GM12865 (cell line): ENCODE data around the gene GADD45A.

Experiments
- DNase-seq: peaks from one replicate; pipeline ENCODE4 v3.0.0; 2010; ENCODE audit warnings: low read depth
- H3K4me3 ChIP-seq: 2 replicates; pipeline ENCODE4 v1.5.1; 2011; ENCODE audit warnings: mild to moderate bottlenecking, low read depth, low read length, control low read depth
- CTCF ChIP-seq: IDR thresholded peaks from 2 replicates; pipeline ENCODE4 v1.5.1; 2011; ENCODE audit warnings: low read length, control low read depth, low read depth, inconsistent platforms; ENCODE audit not compliant: insufficient read depth; ENCODE audit errors: missing control alignments

GADD45A gene

DNA sequence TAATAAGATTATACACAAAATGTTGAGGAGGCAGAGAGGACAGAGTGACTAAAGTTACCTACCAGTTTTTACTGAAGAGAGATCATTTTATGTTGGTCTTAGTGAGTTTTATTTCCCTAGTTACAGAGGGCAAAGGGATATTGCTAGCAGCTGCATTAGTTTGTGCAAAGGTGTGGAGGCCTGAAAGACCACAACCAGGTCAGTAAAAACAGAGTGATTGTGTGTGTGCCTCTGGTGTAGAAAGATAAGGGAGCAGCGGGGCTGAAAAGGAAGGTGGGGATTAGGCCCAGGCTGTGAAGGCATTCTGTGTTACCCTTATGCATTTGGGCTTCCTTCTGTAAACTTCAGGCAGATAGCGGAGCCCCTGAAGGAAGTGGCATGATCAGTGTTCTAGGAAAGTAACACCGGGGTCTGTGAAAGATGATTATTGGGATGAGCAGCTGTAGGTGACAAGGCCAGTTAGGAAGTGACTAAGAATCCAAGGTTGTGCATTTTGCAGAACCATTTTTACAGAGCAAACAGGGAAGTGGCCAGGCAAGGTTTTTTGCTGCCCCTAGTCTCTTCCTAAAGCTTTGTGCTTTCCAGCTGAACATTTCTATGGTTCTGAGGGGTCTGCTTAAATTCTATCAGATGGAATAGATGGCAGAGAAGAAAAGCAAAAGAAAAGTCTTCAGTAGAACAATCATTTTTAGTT lies 3.7 kb downstream of the GADD45A start:
- no peak for TF ChIP-seq CTCF
- no peak overlapping the region for H3K4me3 ChIP-seq
- no peak for DNase-seq

- DNase-seq: no peak
- no peak overlapping the region for H3K4me3 ChIP-seq
- no peak for TF ChIP-seq CTCF
These were observed 4.4 kb downstream of the GADD45A start for GRCh38 chr1:67689267-67690017.

DNA sequence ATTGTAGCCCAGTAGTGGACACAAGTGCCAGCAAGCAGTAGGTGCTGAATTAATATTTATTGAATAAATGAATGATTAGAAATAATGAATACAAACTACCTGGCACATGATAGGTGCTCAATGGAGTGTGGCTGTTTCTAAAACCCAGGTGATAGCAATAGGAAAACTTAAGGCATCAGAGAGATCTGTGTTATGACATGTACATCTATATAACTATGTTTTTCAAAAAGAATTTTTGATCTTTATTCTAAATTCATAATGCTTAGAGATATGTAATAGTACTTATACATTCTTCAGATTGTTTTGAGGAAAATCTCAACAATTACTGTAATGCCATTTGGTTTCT lies 5.0 kb downstream of the GADD45A start:
- no peak overlapping the region for H3K4me3 ChIP-seq
- DNase-seq: no peak
- TF ChIP-seq CTCF: no peak

GRCh38 chr1:67690411-67690810 lies 5.4 kb downstream of the GADD45A start:
- no peak for TF ChIP-seq CTCF
- no peak overlapping the region for H3K4me3 ChIP-seq
- DNase-seq: no peak

DNA sequence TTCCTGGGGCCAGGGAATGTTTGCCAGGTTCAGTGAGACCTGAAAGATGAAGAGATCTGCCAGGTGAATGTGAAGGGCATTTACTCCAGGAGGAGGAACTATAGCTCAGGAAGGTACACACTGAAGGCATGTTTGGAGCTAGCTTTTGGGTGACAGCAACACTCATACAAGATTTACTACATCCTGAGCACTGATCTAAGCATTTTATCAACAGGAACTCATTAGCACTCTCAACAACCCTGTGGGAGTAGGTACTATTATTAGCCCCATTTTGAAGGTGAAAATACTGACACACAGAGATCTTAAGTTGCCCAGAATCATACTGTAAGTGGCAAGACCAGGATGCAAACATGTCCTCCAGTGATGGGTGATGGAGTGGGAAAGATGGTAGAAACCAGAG lies 6.7 kb downstream of the GADD45A start:
- no peak for DNase-seq
- no peak overlapping the region for H3K4me3 ChIP-seq
- no peak for TF ChIP-seq CTCF

GRCh38 chr1:67695963-67696362 lies 11.0 kb downstream of the GADD45A start:
- TF ChIP-seq CTCF: no peak
- H3K4me3 ChIP-seq: no peak overlapping the region
- DNase-seq: no peak
